SJSA1 (cell line): ENCODE measurements around the gene CTNNA1. TPM values are rescaled to one million over a fixed set of nuclear protein-coding genes. Genes with fewer than 3 reads are reported as not detected.

Experiments used
- DNase-seq, 2 experiments: peaks; one replicate each; pipeline ENCODE4 v3.0.0-alpha.2; 2015 to 2020; ENCODE audit warnings: low spot score in 2 of 2, low read depth in 1 of 2
- H3K27ac ChIP-seq: fragments of 250-450 bp; sonication (Bioruptor Pico); 2 replicates; pipeline ENCODE4 v1.5.1; 2020; ENCODE audit warnings: mild to moderate bottlenecking, moderate library complexity
- H3K27me3 ChIP-seq: fragments of 250-450 bp; sonication (Bioruptor Pico); replicated peaks from 2 replicates; pipeline ENCODE4 v1.5.1; 2020; ENCODE audit warnings: mild to moderate bottlenecking, moderate library complexity
- H3K36me3 ChIP-seq: fragments of 250-450 bp; sonication (Bioruptor Pico); 2 replicates; pipeline ENCODE4 v1.5.1; 2020; ENCODE audit warnings: mild to moderate bottlenecking
- H3K4me1 ChIP-seq: fragments of 250-450 bp; sonication (Bioruptor Pico); replicated peaks from 2 replicates; pipeline ENCODE4 v1.6.1; 2021; ENCODE audit warnings: mild to moderate bottlenecking
- H3K4me3 ChIP-seq: fragments of 250-450 bp; sonication (Bioruptor Pico); 2 replicates; pipeline ENCODE4 v1.5.1; 2020; ENCODE audit warnings: mild to moderate bottlenecking
- H3K9me3 ChIP-seq: fragments of 250-450 bp; sonication (Bioruptor Pico); replicated peaks from 2 replicates; pipeline ENCODE4 v1.5.1; 2020; ENCODE audit warnings: mild to moderate bottlenecking
- total RNA-seq: library from RNA; depleted of rRNA; stranded (reverse); fragments of >200 nt; shearing (Covaris generic); gene quantifications from 2 replicates; pipeline ENCODE4 v1.2.3, GENCODE V29; 2014; rRNA removed

The CTNNA1 gene
- total RNA-seq, 1 experiment from 2014 or later: 606 TPM

DNA sequence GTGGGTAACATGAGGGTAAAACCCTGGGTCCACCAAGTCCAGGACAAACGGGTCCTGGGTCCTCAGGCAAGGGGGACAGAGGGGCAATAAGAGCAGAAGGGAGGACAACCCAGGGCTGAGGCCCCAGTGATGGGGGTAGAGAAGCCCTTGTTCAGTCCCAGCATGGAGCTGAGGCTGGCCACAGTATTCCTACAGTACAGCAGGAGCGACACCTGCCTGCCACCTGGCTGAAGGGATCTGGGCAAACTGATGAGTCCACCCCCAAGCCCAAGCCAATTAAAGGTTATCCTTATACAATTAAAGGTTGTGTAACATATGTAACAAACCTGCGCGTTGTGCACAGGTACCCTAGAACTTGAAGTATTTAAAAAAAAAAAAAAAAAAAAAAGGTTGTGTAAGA is 219.6 kb downstream of the CTNNA1 start:
- no peak for DNase-seq
- Histone ChIP-seq H3K27ac (no peak overlapping the region), H3K9me3 (no peaks in the 10 kb centered on the region), H3K27me3 (no peaks in the 10 kb centered on the region), H3K36me3 (no peaks in the 10 kb centered on the region; the same call in 1 of the 2 replicates), H3K4me3 (no peak overlapping the region), H3K4me1 (no peaks in the 10 kb centered on the region; the same call in none of the 2 replicates)

GRCh38 chr5:138974227-138975063 is 221.2 kb downstream of the CTNNA1 start:
- Histone ChIP-seq H3K9me3 (no peaks in the 10 kb centered on the region), H3K27me3 (no peaks in the 10 kb centered on the region), H3K36me3 (no peaks in the 10 kb centered on the region; the same call in 1 of the 2 replicates), H3K4me1 (peaks cover 6% of the 10 kb centered on the region), H3K27ac (no peak overlapping the region), H3K4me3 (no peak overlapping the region)
- no peak for DNase-seq

- Histone ChIP-seq H3K27ac (no peak overlapping the region), H3K9me3 (no peaks in the 10 kb centered on the region), H3K4me1 (peaks cover 6% of the 10 kb centered on the region), H3K4me3 (no peak overlapping the region), H3K36me3 (no peaks in the 10 kb centered on the region; the same call in 1 of the 2 replicates), H3K27me3 (no peaks in the 10 kb centered on the region)
- DNase-seq: peak in 1 of 2 experiments; percentile 20
Observed at GRCh38 chr5:138975098-138975847, 222.0 kb downstream of the CTNNA1 start.

GRCh38 chr5:138978080-138978479 is 224.9 kb downstream of the CTNNA1 start:
- H3K27ac ChIP-seq: no peak overlapping the region; the same call in 1 of the 2 replicates
- peak in 1 of 2 experiments; percentile 23 for DNase-seq
- H3K4me3 ChIP-seq: no peak overlapping the region
- H3K9me3 ChIP-seq: no peaks in the 10 kb centered on the region
- no peaks in the 10 kb centered on the region; the same call in 1 of the 2 replicates for H3K36me3 ChIP-seq
- peaks cover 14% of the 10 kb centered on the region for H3K4me1 ChIP-seq
- H3K27me3 ChIP-seq: no peaks in the 10 kb centered on the region

DNA sequence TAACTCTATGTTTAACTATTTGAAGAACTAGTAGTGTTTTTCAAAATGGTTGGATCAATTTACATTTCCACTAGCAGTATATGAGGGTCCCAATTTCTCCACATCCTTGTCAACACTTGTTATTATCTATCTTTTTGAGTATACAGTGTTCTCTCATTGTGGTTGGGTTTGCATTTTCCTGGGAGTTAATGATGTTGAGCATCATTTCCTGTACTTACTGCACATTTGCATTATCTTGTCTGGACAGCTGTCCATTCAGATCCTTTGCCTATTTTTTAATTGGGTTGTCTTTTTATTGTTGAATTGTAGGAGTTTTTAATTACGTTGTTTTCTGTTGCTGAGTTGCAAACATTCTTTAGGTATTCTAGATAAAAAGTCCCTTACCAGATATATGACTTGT is 225.4 kb downstream of the CTNNA1 start:
- Histone ChIP-seq H3K27me3 (no peaks in the 10 kb centered on the region), H3K27ac (no peak overlapping the region), H3K4me3 (no peak overlapping the region), H3K36me3 (no peaks in the 10 kb centered on the region; the same call in 1 of the 2 replicates), H3K9me3 (no peaks in the 10 kb centered on the region), H3K4me1 (peaks cover 14% of the 10 kb centered on the region)
- DNase-seq: no peak

DNA sequence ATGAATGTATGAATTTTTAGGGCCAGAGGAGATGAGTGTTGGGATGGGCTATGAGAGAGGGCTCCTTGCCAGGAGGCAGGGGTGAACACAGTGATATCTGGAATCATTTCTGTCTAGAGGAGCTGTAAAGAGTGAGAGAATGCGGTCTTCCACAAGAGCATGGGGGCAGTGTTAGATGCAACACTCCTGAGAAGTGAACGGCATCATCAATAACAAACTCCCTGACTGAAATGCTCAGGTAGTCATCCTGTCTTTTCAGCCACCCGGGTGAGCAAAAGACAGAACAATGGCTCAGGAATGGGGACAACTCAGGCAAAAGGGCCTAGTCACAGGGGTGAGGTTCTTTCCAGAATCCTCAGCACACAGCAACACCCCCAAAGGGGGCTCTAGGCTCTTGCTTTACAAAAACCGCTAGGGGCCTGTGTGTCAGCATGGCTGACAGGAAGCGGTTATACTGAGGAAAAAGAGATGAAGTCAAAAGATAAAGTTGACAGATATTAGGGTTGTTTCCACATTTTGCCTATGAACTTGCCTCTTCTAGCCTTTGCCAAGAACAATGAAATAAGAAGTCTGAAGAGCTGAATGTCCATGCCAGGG is 226.6 kb downstream of the CTNNA1 start:
- H3K4me1 ChIP-seq: peaks cover 14% of the 10 kb centered on the region
- H3K4me3 ChIP-seq: no peak overlapping the region
- DNase-seq: no peak
- no peaks in the 10 kb centered on the region for H3K9me3 ChIP-seq
- no peak overlapping the region for H3K27ac ChIP-seq
- H3K36me3 ChIP-seq: no peaks in the 10 kb centered on the region; the same call in 1 of the 2 replicates
- H3K27me3 ChIP-seq: no peaks in the 10 kb centered on the region

DNA sequence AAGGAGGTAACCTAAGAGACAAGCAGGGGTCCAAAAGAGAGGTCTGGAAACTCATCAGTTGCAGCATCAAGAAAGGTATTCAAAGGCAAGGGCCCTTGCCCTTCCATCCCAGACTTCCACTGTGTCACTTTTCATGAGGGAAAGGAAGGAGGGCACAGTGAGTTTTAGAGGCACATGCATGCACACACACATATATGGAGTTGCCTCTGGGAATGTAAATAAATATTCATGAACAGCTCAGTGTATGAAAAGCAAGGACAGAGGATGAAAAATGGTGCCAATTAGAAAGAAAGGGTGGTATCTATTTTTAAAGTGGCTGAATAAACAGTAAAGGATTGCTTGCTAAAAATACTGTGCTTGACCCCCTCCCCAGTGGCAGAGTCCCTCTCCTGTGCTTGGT is 227.2 kb downstream of the CTNNA1 start:
- no peak overlapping the region for H3K27ac ChIP-seq
- H3K36me3 ChIP-seq: no peaks in the 10 kb centered on the region
- H3K4me3 ChIP-seq: no peak overlapping the region
- H3K27me3 ChIP-seq: no peaks in the 10 kb centered on the region
- no peak for DNase-seq
- peaks cover 14% of the 10 kb centered on the region for H3K4me1 ChIP-seq
- H3K9me3 ChIP-seq: no peaks in the 10 kb centered on the region

DNA sequence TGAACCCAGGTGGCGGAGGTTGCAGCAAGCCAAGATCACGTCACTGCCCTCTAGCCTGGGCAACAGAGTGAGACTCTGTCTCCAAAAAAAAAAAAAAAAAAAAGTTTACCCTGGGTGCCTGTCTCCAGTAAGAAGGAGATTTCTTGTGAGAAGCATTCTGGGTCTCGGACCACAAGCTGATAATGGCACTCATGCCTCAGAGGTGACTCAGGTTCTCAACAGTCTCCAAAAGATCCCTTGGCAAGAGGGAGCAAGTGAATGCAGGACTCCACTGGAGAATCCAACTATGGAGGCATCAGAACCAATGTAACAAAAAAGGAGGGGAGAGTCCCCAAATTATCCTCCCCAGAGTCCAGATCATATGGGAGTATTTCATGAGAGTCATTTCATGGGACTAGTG is 227.9 kb downstream of the CTNNA1 start:
- no peaks in the 10 kb centered on the region for H3K27me3 ChIP-seq
- no peak overlapping the region for H3K27ac ChIP-seq
- no peaks in the 10 kb centered on the region for H3K36me3 ChIP-seq
- peaks cover 14% of the 10 kb centered on the region for H3K4me1 ChIP-seq
- H3K9me3 ChIP-seq: no peaks in the 10 kb centered on the region
- DNase-seq: peak; percentile 31 to 42
- H3K4me3 ChIP-seq: no peak overlapping the region

DNA sequence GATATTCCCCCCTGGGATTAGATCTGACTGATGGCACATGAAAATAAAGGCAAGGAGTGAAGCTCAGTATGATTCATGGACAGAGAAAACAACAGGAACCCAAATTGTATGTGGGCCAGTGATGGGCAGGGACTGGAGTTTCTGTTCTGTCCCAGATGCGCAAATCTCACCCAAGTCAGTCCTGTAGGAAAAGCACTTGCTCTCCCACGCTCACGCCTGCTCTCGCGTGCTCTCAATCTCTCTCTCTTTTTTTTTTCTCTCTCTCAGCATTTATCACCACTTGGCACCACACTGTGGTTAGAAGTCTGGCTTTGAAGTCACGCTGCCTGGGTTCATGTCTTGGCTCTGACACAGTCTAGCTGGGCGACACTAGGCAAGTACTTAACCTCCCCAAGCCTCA is 228.4 kb downstream of the CTNNA1 start:
- Histone ChIP-seq H3K4me3 (no peak overlapping the region), H3K27me3 (no peaks in the 10 kb centered on the region), H3K9me3 (no peaks in the 10 kb centered on the region), H3K36me3 (no peaks in the 10 kb centered on the region), H3K4me1 (peaks cover 14% of the 10 kb centered on the region), H3K27ac (no peak overlapping the region)
- DNase-seq: peak in 1 of 2 experiments; percentile 27

DNA sequence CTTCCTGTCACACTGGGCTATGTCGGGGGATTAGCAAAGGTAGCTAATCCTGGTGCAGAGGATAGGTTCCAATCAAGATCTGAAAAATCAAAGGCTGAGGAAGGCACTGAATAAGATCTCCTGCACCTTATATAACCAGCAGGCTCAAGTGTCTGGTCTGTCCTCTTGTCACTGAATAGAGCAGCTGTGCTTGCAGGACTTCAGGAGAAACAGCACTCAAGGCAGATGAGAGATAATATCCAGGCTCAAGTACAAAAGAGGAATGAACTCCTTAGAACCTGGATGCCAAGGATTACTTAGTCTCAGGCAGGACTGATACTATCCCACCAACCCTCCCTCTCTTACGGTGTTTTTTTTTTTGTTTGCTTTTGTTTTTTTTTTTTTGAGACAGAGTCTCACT is 230.8 kb downstream of the CTNNA1 start:
- Histone ChIP-seq H3K27ac (no peak overlapping the region), H3K27me3 (no peaks in the 10 kb centered on the region), H3K9me3 (no peaks in the 10 kb centered on the region), H3K4me1 (peaks cover 8% of the 10 kb centered on the region; the same call in 1 of the 2 replicates), H3K36me3 (no peaks in the 10 kb centered on the region), H3K4me3 (no peak overlapping the region)
- no peak for DNase-seq

Other genes starting within 250 kb of the CTNNA1 start
- 134 and 167 TPM in 2 replicates for gene ETF1, start 210.2 kb upstream of the CTNNA1 start, total RNA-seq
- gene HSPA9, start 178.0 kb upstream of the CTNNA1 start, total RNA-seq: 478 and 665 TPM in 2 replicates
- 0.21 TPM in 1 of 2 replicates, not detected in the other for gene LRRTM2, start 121.9 kb downstream of the CTNNA1 start, total RNA-seq